ENCODE measurements around the gene OPRL1.

OPRL1 gene

GRCh38 chr20:64144144-64144912 lies 64.4 kb downstream of the OPRL1 start:
- no peak for DNase-seq (ENCODE audit: low spot score)

- no peak for DNase-seq (ENCODE audit: low spot score)
Observed at GRCh38 chr20:64145458-64146300, 65.8 kb downstream of the OPRL1 start.

GRCh38 chr20:64146301-64146935 lies 66.5 kb downstream of the OPRL1 start:
- DNase-seq (ENCODE audit: low spot score), result no peak

GRCh38 chr20:64146936-64147477 lies 67.1 kb downstream of the OPRL1 start:
- DNase-seq (ENCODE audit: low spot score), result no peak

GRCh38 chr20:64148581-64148980 lies 68.7 kb downstream of the OPRL1 start:
- DNase-seq (ENCODE audit: low spot score), result no peak

GRCh38 chr20:64149141-64149540 lies 69.3 kb downstream of the OPRL1 start:
- DNase-seq (ENCODE audit: low spot score), result no peak

GRCh38 chr20:64149809-64150560 lies 70.1 kb downstream of the OPRL1 start:
- DNase-seq (ENCODE audit: low spot score), result no peak

Data from pons (tissue), 1 donor.